Skeletal muscle satellite cell (primary cell): ENCODE measurements around the gene FUT7. TPM values are rescaled to one million over a fixed set of nuclear protein-coding genes. Genes with fewer than 3 reads are reported as not detected.

ENCODE experiments used
- H3K27me3 ChIP-seq: 2 replicates; pipeline ENCODE4 v1.7.0; 2013; ENCODE audit warnings: low read length; ENCODE audit not compliant: control insufficient read depth, insufficient read depth
- H3K36me3 ChIP-seq: 2 replicates; pipeline ENCODE4 v1.7.0; 2013; ENCODE audit warnings: mild to moderate bottlenecking, control low read depth, low read length; ENCODE audit not compliant: insufficient read depth
- H3K4me1 ChIP-seq: 2 replicates; pipeline ENCODE4 v1.7.0; 2013; ENCODE audit warnings: low read length; ENCODE audit not compliant: control insufficient read depth, insufficient read depth
- H3K4me2 ChIP-seq: 2 replicates; pipeline ENCODE4 v1.7.0; 2013; ENCODE audit warnings: mild to moderate bottlenecking, low read length
- H3K4me3 ChIP-seq: 2 replicates; pipeline ENCODE4 v1.7.0; 2013; ENCODE audit warnings: low read length
- H3K9ac ChIP-seq: 2 replicates; pipeline ENCODE4 v1.7.0; 2013; ENCODE audit warnings: mild to moderate bottlenecking, low read depth, low read length, moderate library complexity
- H3K9me3 ChIP-seq: replicated peaks from 2 replicates; pipeline ENCODE4 v1.7.0; 2013; ENCODE audit warnings: mild to moderate bottlenecking, control low read depth, low read length
- total RNA-seq: library from RNA; depleted of rRNA; stranded (reverse); fragments of >200 nt; gene quantifications from 2 replicates; pipeline ENCODE4 v1.2.3, GENCODE V29; 2012; rRNA removed

Gene FUT7, protein sequence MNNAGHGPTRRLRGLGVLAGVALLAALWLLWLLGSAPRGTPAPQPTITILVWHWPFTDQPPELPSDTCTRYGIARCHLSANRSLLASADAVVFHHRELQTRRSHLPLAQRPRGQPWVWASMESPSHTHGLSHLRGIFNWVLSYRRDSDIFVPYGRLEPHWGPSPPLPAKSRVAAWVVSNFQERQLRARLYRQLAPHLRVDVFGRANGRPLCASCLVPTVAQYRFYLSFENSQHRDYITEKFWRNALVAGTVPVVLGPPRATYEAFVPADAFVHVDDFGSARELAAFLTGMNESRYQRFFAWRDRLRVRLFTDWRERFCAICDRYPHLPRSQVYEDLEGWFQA
- not detected in 2 replicates for total RNA-seq

DNA sequence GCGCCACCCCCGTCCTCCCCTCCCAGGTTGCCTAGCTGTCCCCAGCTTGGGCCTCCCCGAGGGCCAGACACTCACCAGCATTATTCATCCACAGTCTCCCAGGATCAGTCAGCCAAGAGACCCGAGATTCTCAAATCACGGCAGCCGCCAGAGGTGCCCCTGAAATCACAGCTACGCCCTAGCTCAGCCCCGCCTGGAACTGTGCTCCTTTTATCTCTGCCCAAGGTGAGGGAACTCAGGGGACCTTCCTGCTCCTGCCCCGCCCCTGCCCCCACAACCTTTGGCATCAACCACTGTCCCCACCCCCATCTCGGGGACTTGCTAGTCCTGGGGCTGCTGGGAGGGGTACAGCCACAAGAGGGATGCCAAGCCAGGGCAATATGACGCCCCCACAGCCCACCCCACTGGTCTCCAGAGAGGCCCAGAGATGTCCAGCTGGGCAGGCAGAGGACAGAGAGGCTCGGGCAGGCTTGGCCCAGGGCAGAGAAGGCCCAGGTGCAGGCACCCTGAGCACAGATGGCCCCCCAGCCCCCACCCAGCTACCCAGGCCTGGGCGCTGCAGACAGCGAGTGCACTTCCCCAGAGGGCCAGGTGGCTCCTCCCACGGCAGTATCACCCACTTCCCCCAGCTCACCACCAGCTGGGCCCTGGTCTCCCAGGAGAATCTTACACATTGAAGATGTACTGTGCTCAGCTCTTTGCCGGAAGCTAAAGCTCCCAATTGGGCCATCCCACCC, at the start of gene FUT7:
FUT7 (minus strand) TSS at position 185 of the 737 bp plus-strand sequence; CDS start at position 88, 97 bp downstream.
- Histone ChIP-seq H3K9ac (no peak within 1 kb of the TSS), H3K4me3 (no peak within 1 kb of the TSS), H3K27me3 (peaks cover 9% of the 10 kb centered on the region), H3K4me2 (no peak within 1 kb of the TSS), H3K36me3 (no peaks in the 10 kb centered on the region), H3K4me1 (peaks cover 30% of the 10 kb centered on the region), H3K9me3 (no peaks in the 10 kb centered on the region)

DNA sequence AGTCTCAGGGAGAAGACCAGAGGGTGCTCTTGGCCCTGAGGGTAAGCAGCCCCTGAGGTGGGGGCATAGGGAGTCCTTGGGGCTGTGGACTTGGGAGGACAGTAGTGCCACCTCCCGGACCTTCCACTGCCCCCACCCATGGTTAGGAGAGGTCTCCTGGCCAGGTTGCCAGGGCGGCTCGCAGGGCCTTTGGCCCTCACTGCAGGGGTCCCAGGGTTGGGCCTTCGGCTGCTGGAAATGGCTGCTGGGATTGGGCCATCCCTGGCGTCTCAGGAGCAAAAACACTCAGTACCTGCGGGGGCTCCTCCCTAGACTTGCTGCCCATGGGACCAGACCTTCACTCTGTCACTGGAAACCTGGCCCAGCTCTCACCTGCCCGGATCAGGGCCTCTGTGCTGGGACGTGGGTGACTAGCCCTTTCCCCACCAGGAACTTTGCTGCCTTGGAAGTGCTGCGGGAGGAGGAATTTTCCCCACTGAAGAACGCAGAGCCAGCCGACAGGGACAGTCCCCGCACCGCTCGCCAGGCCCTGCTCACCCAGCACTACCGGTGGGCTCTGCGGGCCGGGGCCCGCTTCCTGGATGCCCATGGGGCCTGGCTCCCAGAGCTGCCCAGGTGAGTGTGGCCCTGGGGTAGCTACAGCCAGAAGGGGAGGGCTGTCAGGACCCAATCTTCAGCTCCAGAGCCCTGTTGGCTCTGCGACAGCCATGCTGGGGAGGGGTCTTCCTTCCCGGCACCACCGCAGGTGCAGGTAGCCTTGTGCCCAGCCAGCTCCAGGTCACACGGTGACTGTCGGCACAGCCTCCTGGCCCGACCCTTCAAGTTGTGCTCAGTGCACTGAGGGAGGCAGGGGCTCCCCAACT, 48.6 kb upstream of the FUT7 start:
- Histone ChIP-seq H3K27me3 (no peaks in the 10 kb centered on the region), H3K9ac (no peak overlapping the region), H3K36me3 (peaks cover 37% of the 10 kb centered on the region), H3K9me3 (no peaks in the 10 kb centered on the region), H3K4me3 (no peak overlapping the region), H3K4me2 (no peak overlapping the region), H3K4me1 (peaks cover 43% of the 10 kb centered on the region)

DNA sequence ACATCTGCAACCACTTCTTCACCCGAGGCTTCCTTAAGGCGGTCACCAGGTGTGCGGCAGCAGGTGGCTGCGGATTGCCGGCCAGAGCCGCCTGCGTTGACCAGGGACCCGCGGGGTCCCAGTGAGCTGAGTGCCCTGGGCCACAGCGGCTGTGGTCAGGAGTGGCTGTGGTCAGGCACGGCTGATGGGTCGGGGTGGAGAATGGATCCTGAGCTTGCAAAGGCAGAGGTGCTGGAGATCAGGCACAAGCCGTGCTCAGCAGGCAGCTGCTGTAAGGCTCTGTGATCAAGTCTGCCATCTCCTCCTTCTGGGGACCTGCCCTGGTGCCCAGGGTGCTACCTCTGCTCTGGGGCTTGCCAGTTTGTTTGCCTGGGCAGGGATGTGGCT, 47.5 kb upstream of the FUT7 start:
- peaks cover 33% of the 10 kb centered on the region for H3K4me1 ChIP-seq
- H3K9ac ChIP-seq: no peak overlapping the region
- H3K9me3 ChIP-seq: no peaks in the 10 kb centered on the region
- no peak overlapping the region for H3K4me3 ChIP-seq
- H3K36me3 ChIP-seq: peaks cover 37% of the 10 kb centered on the region
- no peak overlapping the region for H3K4me2 ChIP-seq
- H3K27me3 ChIP-seq: no peaks in the 10 kb centered on the region

DNA sequence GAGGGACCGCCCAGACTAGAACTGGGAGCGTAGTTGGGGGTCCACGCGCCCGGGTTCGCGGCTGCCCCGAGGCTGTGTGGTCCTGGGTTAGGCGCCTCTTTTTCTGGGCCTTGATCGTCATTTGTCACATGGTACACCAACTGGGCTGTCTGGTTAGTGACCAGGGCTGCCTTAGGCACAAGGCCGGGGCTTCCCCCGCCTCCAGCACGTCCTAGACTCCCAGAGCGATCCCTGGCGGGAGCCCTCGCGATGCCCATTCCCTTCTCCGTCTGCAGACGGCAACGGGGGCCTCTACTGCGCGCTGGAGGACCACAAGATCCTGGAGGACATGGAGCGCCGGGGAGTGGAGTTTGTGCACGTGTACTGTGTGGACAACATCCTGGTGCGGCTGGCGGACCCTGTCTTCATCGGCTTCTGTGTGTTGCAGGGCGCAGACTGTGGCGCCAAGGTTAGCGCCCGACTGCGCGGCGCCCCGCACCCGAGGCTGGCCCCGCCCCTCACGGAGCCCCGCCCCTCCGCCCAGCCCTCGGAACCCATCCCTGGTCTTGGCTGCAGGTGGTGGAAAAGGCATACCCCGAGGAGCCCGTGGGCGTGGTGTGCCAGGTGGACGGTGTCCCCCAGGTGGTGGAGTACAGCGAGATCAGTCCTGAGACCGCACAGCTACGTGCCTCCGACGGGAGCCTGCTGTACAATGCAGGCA, 47.0 kb upstream of the FUT7 start:
- Histone ChIP-seq H3K36me3 (peaks cover 37% of the 10 kb centered on the region), H3K9me3 (no peaks in the 10 kb centered on the region), H3K4me3 (peak overlapping the region; percentile 91), H3K9ac (no peak overlapping the region), H3K27me3 (no peaks in the 10 kb centered on the region), H3K4me2 (peak overlapping the region; percentile 91), H3K4me1 (peaks cover 28% of the 10 kb centered on the region)

DNA sequence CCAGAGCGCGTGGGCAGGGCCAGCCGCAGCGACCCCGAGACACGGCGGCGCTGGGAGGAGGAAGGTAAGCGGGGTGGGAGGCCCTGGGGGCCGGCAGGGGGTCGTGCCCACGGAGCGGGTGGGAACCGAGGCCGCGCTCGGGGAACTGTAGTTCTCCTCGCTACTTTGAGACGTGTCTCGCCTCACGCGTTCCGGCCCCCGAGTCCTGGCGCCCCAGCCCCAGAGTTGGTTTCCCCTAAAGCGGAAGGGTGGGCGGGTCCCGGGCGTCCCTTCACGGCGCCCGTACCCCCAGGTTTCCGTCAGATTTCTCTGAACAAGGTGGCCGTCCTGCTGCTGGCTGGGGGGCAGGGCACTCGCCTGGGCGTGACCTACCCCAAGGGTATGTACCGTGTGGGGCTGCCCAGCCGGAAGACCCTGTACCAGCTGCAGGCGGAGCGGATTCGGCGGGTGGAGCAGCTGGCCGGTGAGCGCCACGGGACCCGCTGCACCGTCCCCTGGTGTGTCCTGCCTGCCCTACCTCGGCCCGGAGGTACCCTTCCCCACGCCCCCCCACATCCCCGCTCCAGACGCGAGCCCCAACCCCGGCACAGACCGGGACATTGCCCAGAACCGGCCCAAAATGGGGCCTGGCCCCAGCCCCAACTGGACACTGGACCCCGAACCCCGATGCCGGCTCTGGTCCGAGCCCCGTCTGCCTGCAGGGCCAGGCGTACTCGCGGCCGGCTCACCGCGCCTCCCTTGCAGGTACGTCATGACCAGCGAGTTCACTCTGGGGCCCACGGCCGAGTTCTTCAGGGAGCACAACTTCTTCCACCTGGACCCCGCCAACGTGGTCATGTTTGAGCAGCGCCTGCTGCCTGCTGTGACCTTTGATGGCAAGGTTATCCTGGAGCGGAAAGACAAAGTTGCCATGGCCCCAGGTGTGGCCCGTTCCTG, 46.1 kb upstream of the FUT7 start:
- Histone ChIP-seq H3K36me3 (peaks cover 37% of the 10 kb centered on the region), H3K4me1 (peaks cover 20% of the 10 kb centered on the region), H3K4me3 (peak overlapping the region; percentile 91), H3K27me3 (no peaks in the 10 kb centered on the region), H3K9ac (peak overlapping the region; percentile 84), H3K4me2 (peak overlapping the region; percentile 91), H3K9me3 (no peaks in the 10 kb centered on the region)

DNA sequence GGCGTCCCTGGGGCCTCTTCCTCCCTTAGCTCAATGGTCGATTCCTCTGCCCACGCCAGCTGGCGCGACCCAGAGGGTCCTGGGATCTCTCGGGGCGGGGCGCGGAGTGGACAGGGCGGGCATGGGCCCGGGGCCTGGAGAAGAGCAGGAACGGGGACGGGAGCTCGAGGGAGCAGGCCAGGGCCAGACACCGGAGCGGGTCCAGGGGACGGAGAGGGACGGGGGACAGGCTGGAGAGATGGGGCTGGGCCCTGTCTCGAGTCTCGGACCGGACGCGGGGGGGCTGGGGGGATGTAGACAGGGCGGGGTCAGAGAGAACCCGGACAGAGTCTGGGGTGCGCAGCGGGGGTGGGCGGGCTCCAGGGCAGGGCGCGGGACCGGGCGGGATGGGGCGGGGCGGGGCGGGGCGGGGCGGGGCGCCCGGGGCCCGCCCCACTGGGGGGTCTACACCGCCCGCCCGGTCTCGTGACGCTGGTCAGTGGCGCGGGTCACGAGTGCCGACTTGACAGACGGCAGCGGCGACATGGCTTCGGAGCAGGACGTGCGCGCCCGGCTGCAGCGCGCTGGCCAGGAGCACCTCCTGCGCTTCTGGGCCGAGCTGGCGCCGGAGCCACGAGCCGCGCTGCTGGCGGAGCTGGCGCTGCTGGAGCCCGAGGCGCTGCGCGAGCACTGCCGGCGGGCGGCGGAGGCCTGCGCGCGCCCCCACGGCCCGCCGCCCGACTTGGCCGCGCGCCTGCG, 45.3 kb upstream of the FUT7 start, which contains the start of gene UAP1L1:
UAP1L1 (plus strand) TSS at position 508 of the 738 bp plus-strand sequence; CDS start at position 524, 16 bp downstream.
- Histone ChIP-seq H3K4me1 (peaks cover 12% of the 10 kb centered on the region), H3K4me3 (peak within 1 kb of the TSS; percentile 91), H3K4me2 (peak within 1 kb of the TSS; percentile 91), H3K9ac (peak within 1 kb of the TSS; percentile 84), H3K36me3 (peaks cover 31% of the 10 kb centered on the region), H3K9me3 (no peaks in the 10 kb centered on the region), H3K27me3 (no peaks in the 10 kb centered on the region)

DNA sequence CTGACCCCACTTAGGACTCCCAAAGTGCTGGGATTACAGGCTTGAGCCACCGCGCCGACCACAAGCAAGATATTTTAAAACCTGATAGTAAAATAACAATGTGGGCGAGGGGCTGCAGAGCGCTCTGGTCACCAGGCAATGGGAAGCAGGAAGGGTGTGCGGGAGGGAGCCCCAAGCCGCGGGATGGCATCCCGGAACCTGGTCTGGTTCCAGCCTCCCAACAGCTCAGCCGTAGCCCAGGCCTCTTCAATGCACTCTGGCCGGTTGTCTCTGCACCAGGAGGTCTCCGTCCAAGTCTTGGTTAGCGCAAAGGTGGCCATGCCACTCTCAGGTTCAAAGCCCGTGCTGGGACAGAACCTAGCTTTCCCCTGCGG, 44.7 kb upstream of the FUT7 start:
- peak overlapping the region; percentile 71 for H3K9ac ChIP-seq
- H3K36me3 ChIP-seq: peaks cover 25% of the 10 kb centered on the region
- no peaks in the 10 kb centered on the region for H3K9me3 ChIP-seq
- peak overlapping the region; percentile 77 for H3K4me2 ChIP-seq
- no peaks in the 10 kb centered on the region for H3K27me3 ChIP-seq
- H3K4me3 ChIP-seq: peak overlapping the region; percentile 63
- H3K4me1 ChIP-seq: peaks cover 11% of the 10 kb centered on the region

DNA sequence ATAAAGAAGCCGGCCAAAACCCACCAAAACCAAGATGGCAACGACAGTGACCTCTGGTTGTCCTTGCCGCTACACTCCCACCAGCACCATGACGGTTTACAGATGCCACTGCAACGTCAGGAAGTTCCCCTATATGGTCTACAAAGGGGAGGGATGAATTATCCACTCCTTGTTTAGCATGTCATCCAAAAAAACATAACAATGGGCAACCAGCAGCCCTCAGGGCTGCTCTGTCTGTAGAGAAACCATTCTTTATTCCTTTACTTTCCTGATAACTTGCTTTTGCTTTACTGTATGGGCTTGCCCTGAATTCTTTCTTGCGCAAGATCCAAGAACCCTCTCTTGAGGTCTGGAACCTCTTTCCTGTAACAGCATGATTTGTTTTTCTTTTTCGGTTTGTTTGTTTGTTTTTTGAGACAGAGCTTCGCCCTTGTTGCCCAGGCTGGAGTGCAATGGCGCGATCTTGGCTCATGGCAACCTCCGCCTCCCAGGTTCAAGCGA, 43.4 kb upstream of the FUT7 start:
- Histone ChIP-seq H3K4me3 (no peak overlapping the region), H3K4me1 (peaks cover 19% of the 10 kb centered on the region), H3K4me2 (no peak overlapping the region), H3K9ac (no peak overlapping the region), H3K9me3 (no peaks in the 10 kb centered on the region), H3K36me3 (peaks cover 17% of the 10 kb centered on the region), H3K27me3 (no peaks in the 10 kb centered on the region)

DNA sequence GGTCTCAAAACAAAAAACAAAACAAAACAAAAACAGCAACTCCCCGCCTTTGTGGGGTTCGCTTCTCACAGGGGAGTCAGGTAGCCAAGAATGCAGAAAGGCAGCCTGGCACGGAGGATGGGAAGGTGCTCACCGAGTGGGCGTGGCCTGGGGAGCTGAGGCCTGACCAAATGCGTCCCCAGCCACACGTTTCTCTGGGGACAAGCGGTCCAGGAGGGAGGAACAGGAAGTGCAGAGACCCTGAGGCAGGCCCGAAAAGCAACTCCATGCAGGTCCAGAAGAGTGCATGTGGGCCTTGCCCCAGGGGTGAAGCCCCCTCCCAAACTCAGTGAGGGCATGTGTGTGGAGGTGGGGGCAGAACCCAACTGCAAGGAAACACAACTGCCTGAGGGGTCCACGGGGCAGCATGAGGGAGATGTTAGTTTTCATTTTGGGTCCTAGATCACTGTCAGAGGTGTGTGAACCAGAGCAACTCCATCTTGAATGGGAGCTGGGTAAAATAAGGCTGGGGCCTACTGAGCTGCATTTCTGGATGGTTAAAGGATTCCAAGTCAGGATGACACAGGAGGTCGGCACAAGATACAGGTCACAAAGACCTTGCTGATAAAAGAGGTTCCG, 42.9 kb upstream of the FUT7 start:
- peaks cover 11% of the 10 kb centered on the region for H3K36me3 ChIP-seq
- H3K4me1 ChIP-seq: peaks cover 19% of the 10 kb centered on the region
- no peak overlapping the region for H3K4me3 ChIP-seq

More for the DNA sequence above, 42.9 kb upstream of the FUT7 start:
- H3K9ac ChIP-seq: no peak overlapping the region
- H3K9me3 ChIP-seq: no peaks in the 10 kb centered on the region
- H3K4me2 ChIP-seq: no peak overlapping the region
- no peaks in the 10 kb centered on the region for H3K27me3 ChIP-seq
